Tibial nerve (tissue), 4 donors: ENCODE measurements around the gene REPIN1. TPM values are rescaled to one million over a fixed set of nuclear protein-coding genes. Genes with fewer than 3 reads are reported as not detected.

Source experiments
- DNase-seq, 2 donors: peaks; one replicate each; pipeline ENCODE4 v3.0.0-alpha.2; 2019; ENCODE audit warnings: low spot score in 2 of 2
- H3K27ac ChIP-seq, 4 donors: fragments of 200-600 bp; sonication (generic) in 3 of 4; one replicate each; pipeline ENCODE4 v1.5.1; 2017 to 2019; ENCODE audit warnings: mild to moderate bottlenecking in 1 of 4
- H3K27me3 ChIP-seq, 2 donors: fragments of 200-600 bp; sonication (generic) in 1 of 2; one replicate each; pipeline versions ENCODE4 v1.5.1 to v1.6.0; 2017 to 2019
- H3K36me3 ChIP-seq, 3 donors: fragments of 200-600 bp; sonication (generic); one replicate each; pipeline ENCODE4 v1.5.1; 2018 to 2019
- H3K4me1 ChIP-seq, 4 donors: fragments of 200-600 bp; sonication (generic) in 3 of 4; one replicate each; pipeline ENCODE4 v1.5.1; 2017 to 2019
- H3K4me3 ChIP-seq, 4 donors: fragments of 200-600 bp; sonication (generic) in 3 of 4; one replicate each; pipeline ENCODE4 v1.5.1; 2017 to 2019; ENCODE audit warnings: mild to moderate bottlenecking in 1 of 4, moderate library complexity in 1 of 4
- H3K9me3 ChIP-seq, 4 donors: fragments of 200-600 bp; sonication (generic) in 3 of 4; one replicate each; pipeline ENCODE4 v1.5.1; 2017 to 2019
- CTCF ChIP-seq, 5 experiments: fragments of 200-600 bp in 3 of 5; fragments of 450-650 bp in 2 of 5; sonication (generic) in 3 of 5; IDR thresholded peaks; one replicate each; pipeline ENCODE4 v1.5.1; 2016 to 2019; ENCODE audit warnings: antibody characterized with exemption in 5 of 5, mild to moderate bottlenecking in 3 of 5, moderate library complexity in 2 of 5
- EP300 ChIP-seq, 2 donors: sonication (generic); formaldehyde crosslinking; IDR thresholded peaks; one replicate each; pipeline ENCODE4 v1.6.1; 2017; ENCODE audit warnings: antibody characterized with exemption in 2 of 2, mild to moderate bottlenecking in 1 of 2
- POLR2A ChIP-seq, 2 donors: fragments of 450-650 bp; IDR thresholded peaks; one replicate each; pipeline ENCODE4 v1.6.1; 2017; ENCODE audit warnings: antibody characterized with exemption in 2 of 2, mild to moderate bottlenecking in 2 of 2, moderate library complexity in 2 of 2
- WGBS, 2 donors: methylation state at CpG; one replicate each; pipeline ENCODE4 v1.1.5; 2018; 5-methylcytosine and 5-hydroxymethylcytosine counted together
- total RNA-seq, 4 donors: library from RNA; depleted of rRNA; stranded (reverse); fragments of >200 nt; gene quantifications; one replicate each; pipeline ENCODE4 v1.1.0, GENCODE V29; 2016

REPIN1 gene
- total RNA-seq, 4 donors from 2014 or later = 65.8 to 70.2 (median 68.3) TPM

- no peak for DNase-seq
- H3K9me3 ChIP-seq = no peaks in the 10 kb centered on the region
- H3K36me3 ChIP-seq = peaks cover 0 to 19% (median 0%) of the 10 kb centered on the region in 3 donors
- no peak for TF ChIP-seq EP300 (IDR thresholded peaks at IDR 0.05)
- TF ChIP-seq CTCF (IDR thresholded peaks at IDR 0.05) = no peak
- TF ChIP-seq POLR2A (IDR thresholded peaks at IDR 0.05) = no peak
- H3K4me3 ChIP-seq = no peak overlapping the region
- H3K4me1 ChIP-seq = peaks cover 0 to 69% (median 21%) of the 10 kb centered on the region in 4 donors
- 94% methylated on average over 9 of the region's 14 CpGs for WGBS, 2 donors
- peaks cover 0 to 3% of the 10 kb centered on the region in 2 donors for H3K27me3 ChIP-seq
- peak overlapping the region in 3 of 4 donors; percentile 3 to 85 (median 72) for H3K27ac ChIP-seq
These were observed 31.9 kb upstream of the REPIN1 start for GRCh38 chr7:150336746-150337145.

- TF ChIP-seq CTCF (IDR thresholded peaks at IDR 0.05) = no peak
- no peak for TF ChIP-seq POLR2A (IDR thresholded peaks at IDR 0.05)
- no peak for TF ChIP-seq EP300 (IDR thresholded peaks at IDR 0.05)
- H3K27ac ChIP-seq = peak overlapping the region in 1 of 4 donors; percentile 85
- peaks cover 0 to 73% (median 21%) of the 10 kb centered on the region in 4 donors for H3K4me1 ChIP-seq
- WGBS, 2 donors = 85 to 92% methylated on average over 15 to 18 of the region's 18 CpGs
- DNase-seq = no peak
- H3K9me3 ChIP-seq = no peaks in the 10 kb centered on the region
- peaks cover 0 to 3% of the 10 kb centered on the region in 2 donors for H3K27me3 ChIP-seq
- peaks cover 0 to 19% (median 0%) of the 10 kb centered on the region in 3 donors for H3K36me3 ChIP-seq
- no peak overlapping the region for H3K4me3 ChIP-seq
These were observed 31.4 kb upstream of the REPIN1 start for GRCh38 chr7:150337179-150337578.

- no peak for DNase-seq
- H3K36me3 ChIP-seq = peaks cover 0 to 19% (median 0%) of the 10 kb centered on the region in 3 donors
- peak overlapping the region in 1 of 4 donors; percentile 91 for H3K27ac ChIP-seq
- TF ChIP-seq POLR2A (IDR thresholded peaks at IDR 0.05) (no peak), CTCF (IDR thresholded peaks at IDR 0.05) (no peak), EP300 (IDR thresholded peaks at IDR 0.05) (no peak)
- H3K9me3 ChIP-seq = no peaks in the 10 kb centered on the region
- peaks cover 0 to 78% (median 21%) of the 10 kb centered on the region in 4 donors for H3K4me1 ChIP-seq
- no peak overlapping the region for H3K4me3 ChIP-seq
- 76 to 85% methylated on average over 5 to 6 of the region's 6 CpGs for WGBS, 2 donors
- peaks cover 0 to 3% of the 10 kb centered on the region in 2 donors for H3K27me3 ChIP-seq
These were observed 31.0 kb upstream of the REPIN1 start for GRCh38 chr7:150337659-150338081.

- H3K4me1 ChIP-seq = peaks cover 0 to 80% (median 21%) of the 10 kb centered on the region in 4 donors
- TF ChIP-seq EP300 (IDR thresholded peaks at IDR 0.05) = no peak
- TF ChIP-seq CTCF (IDR thresholded peaks at IDR 0.05) = no peak
- no peak for TF ChIP-seq POLR2A (IDR thresholded peaks at IDR 0.05)
- peaks cover 0 to 3% of the 10 kb centered on the region in 2 donors for H3K27me3 ChIP-seq
- H3K9me3 ChIP-seq = no peaks in the 10 kb centered on the region
- WGBS, 2 donors = 66 to 82% methylated on average over 10 of the region's 11 CpGs
- no peak overlapping the region for H3K4me3 ChIP-seq
- no peak for DNase-seq
- H3K36me3 ChIP-seq = peaks cover 0 to 19% (median 0%) of the 10 kb centered on the region in 3 donors
- H3K27ac ChIP-seq = peak overlapping the region in 1 of 4 donors; percentile 91
These were observed 30.3 kb upstream of the REPIN1 start for GRCh38 chr7:150338166-150338829.

- Histone ChIP-seq H3K27me3 (peaks cover 0 to 3% of the 10 kb centered on the region in 2 donors), H3K4me3 (peak overlapping the region in 2 of 4 donors; percentile 51 to 65), H3K9me3 (peaks cover 0 to 6% (median 0%) of the 10 kb centered on the region in 4 donors), H3K4me1 (peaks cover 0 to 79% (median 21%) of the 10 kb centered on the region in 4 donors), H3K27ac (peak overlapping the region in 3 of 4 donors; percentile 80 to 91 (median 88)), H3K36me3 (peaks cover 0 to 19% (median 0%) of the 10 kb centered on the region in 3 donors)
- TF ChIP-seq CTCF (IDR thresholded peaks at IDR 0.05) = no peak
- no peak for TF ChIP-seq EP300 (IDR thresholded peaks at IDR 0.05)
- TF ChIP-seq POLR2A (IDR thresholded peaks at IDR 0.05) = no peak
- WGBS, 2 donors = 29 to 42% methylated on average over 9 of the region's 9 CpGs
- no peak for DNase-seq
These were observed 29.2 kb upstream of the REPIN1 start for GRCh38 chr7:150339409-150339809.
